Mononuclear cell (primary cell): ENCODE data around the gene DCAF11. TPM values are rescaled to one million over a fixed set of nuclear protein-coding genes. Genes with fewer than 3 reads are reported as not detected.

Source experiments
- H3K27me3 ChIP-seq: 2 replicates; pipeline ENCODE4 v1.6.0; 2011; ENCODE audit warnings: low read length, control low read depth; ENCODE audit not compliant: insufficient read depth
- H3K4me1 ChIP-seq: 2 replicates; pipeline ENCODE4 v1.5.1; 2011; ENCODE audit warnings: mild to moderate bottlenecking, low read length, control low read depth; ENCODE audit not compliant: insufficient read depth
- H3K4me3 ChIP-seq: 2 replicates; pipeline ENCODE4 v1.5.1; 2011; ENCODE audit warnings: mild to moderate bottlenecking, low read length, moderate library complexity
- H3K9me3 ChIP-seq: 2 replicates; pipeline ENCODE4 v1.5.1; 2011; ENCODE audit warnings: low read depth, mild to moderate bottlenecking, control low read depth, low read length
- total RNA-seq: library from RNA; depleted of rRNA; stranded (reverse); fragments of >200 nt; gene quantifications from one replicate; pipeline ENCODE4 v1.2.3, GENCODE V29; 2012

Gene DCAF11
- total RNA-seq, 1 donor, result 59.1 TPM

- H3K4me1 ChIP-seq, result peaks cover 48% of the 10 kb centered on the region
- H3K9me3 ChIP-seq, result no peaks in the 10 kb centered on the region
- no peaks in the 10 kb centered on the region for H3K27me3 ChIP-seq
- peak overlapping the region; percentile 94 for H3K4me3 ChIP-seq
Measured at GRCh38 chr14:24145690-24146452, 31.3 kb downstream of the DCAF11 start.

GRCh38 chr14:24146453-24146977 lies 31.9 kb downstream of the DCAF11 start, which contains the start of gene PSME2:
PSME2 (minus strand) TSS chr14:24146610; CDS start chr14:24146581, 29 bp downstream.
- Histone ChIP-seq H3K4me3 (peak within 1 kb of the TSS; percentile 94), H3K27me3 (no peaks in the 10 kb centered on the region), H3K4me1 (peaks cover 47% of the 10 kb centered on the region), H3K9me3 (no peaks in the 10 kb centered on the region)

DNA sequence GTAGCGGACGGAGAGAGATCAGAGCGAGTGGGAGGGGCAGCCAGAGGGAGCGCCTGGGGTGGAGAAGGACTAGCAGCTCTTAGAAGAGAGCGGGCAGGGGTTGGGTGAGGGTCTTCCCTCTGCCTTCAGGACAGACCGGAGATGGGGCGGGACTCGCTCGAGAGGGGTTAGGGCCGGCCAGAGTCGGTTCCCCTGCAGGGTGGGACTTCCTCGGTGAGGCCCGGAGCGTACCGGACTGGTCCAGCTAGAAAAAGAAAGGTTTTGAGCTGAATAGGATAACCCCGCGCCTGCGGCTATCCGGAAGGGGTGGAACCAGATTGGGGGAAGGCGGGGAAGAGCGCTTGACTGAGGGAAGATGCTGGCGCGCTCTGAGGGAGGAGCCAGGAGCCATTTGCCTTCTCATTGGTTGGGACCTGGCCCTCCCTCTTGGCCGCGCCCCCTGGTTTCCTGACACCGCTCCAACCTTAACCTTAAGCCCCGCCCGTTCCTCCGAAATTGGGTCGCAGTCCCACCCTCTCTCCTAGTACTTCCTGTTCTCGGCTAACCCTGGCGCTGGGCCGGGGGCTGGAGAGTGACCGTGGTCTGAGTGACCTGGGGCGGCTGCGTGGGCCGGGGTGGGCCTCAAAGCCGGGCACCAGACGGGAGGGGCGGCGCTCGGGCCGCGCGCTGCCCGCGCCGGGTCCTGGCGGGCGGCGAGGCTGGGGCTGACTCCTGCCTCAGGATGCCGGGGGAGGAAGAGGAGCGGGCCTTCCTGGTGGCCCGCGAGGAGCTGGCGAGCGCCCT lies 32.6 kb downstream of the DCAF11 start, which contains the start of gene RNF31:
TSS of gene RNF31 (plus strand) at position 521 of the 783 bp plus-strand sequence. CDS start at position 722, 201 bp downstream.
- Histone ChIP-seq H3K4me3 (peak within 1 kb of the TSS; percentile 94), H3K27me3 (no peaks in the 10 kb centered on the region), H3K9me3 (no peaks in the 10 kb centered on the region), H3K4me1 (peaks cover 42% of the 10 kb centered on the region)

GRCh38 chr14:24147761-24148428 lies 33.3 kb downstream of the DCAF11 start:
- peaks cover 40% of the 10 kb centered on the region for H3K4me1 ChIP-seq

GRCh38 chr14:24149302-24149969 lies 34.9 kb downstream of the DCAF11 start:
- no peaks in the 10 kb centered on the region for H3K27me3 ChIP-seq

More at GRCh38 chr14:24147761-24148428, 33.3 kb downstream of the DCAF11 start:
- Histone ChIP-seq H3K27me3 (no peaks in the 10 kb centered on the region), H3K9me3 (no peaks in the 10 kb centered on the region), H3K4me3 (peak overlapping the region; percentile 94)

DNA sequence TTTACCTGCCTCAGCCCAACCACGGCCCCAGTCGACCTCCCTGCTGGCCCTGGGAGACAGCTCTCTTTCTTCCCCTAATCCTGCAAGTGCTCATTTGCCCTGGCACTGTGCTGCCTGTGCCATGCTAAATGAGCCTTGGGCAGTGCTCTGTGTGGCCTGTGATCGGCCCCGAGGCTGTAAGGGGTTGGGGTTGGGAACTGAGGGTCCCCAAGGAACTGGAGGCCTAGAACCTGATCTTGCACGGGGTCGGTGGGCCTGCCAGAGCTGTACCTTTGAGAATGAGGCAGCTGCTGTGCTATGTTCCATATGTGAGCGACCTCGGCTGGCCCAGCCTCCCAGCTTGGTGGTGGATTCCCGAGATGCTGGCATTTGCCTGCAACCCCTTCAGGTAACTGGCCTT lies 35.5 kb downstream of the DCAF11 start:
- H3K4me3 ChIP-seq, result no peak overlapping the region
- H3K4me1 ChIP-seq, result peaks cover 34% of the 10 kb centered on the region
- no peaks in the 10 kb centered on the region for H3K27me3 ChIP-seq
- H3K9me3 ChIP-seq, result no peaks in the 10 kb centered on the region

More at GRCh38 chr14:24149302-24149969, 34.9 kb downstream of the DCAF11 start:
- Histone ChIP-seq H3K4me1 (peaks cover 40% of the 10 kb centered on the region), H3K4me3 (no peak overlapping the region), H3K9me3 (no peaks in the 10 kb centered on the region)

GRCh38 chr14:24150567-24150966 lies 36.0 kb downstream of the DCAF11 start:
- H3K27me3 ChIP-seq, result no peaks in the 10 kb centered on the region
- H3K4me1 ChIP-seq, result peaks cover 29% of the 10 kb centered on the region
- no peaks in the 10 kb centered on the region for H3K9me3 ChIP-seq
- no peak overlapping the region for H3K4me3 ChIP-seq

GRCh38 chr14:24150993-24151392 lies 36.4 kb downstream of the DCAF11 start:
- H3K9me3 ChIP-seq, result no peaks in the 10 kb centered on the region
- H3K4me1 ChIP-seq, result peaks cover 25% of the 10 kb centered on the region
- H3K27me3 ChIP-seq, result no peaks in the 10 kb centered on the region
- H3K4me3 ChIP-seq, result no peak overlapping the region

DNA sequence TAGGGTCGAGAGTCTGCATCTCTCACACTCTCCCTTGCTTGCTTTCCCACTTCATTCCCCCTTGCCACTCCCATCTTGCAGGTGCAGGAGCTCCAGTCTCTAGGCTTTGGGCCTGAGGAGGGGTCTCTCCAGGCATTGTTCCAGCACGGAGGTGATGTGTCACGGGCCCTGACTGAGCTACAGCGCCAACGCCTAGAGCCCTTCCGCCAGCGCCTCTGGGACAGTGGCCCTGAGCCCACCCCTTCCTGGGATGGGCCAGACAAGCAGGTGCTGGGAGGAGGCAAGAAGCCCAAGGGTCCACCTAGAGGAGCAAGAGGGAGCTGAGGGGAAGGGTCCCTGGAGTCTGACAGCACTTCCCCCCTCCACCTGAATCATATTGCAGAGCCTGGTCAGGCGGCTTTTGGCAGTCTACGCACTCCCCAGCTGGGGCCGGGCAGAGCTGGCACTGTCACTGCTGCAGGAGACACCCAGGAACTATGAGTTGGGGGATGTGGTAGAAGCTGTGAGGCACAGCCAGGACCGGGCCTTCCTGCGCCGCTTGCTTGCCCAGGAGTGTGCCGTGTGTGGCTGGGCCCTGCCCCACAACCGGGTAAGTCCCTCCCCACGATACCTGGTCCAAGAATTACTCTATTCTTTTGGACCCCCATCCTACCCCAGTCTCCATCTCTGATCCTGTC lies 37.0 kb downstream of the DCAF11 start:
- Histone ChIP-seq H3K4me1 (peaks cover 23% of the 10 kb centered on the region), H3K9me3 (no peaks in the 10 kb centered on the region), H3K4me3 (no peak overlapping the region), H3K27me3 (no peaks in the 10 kb centered on the region)

DNA sequence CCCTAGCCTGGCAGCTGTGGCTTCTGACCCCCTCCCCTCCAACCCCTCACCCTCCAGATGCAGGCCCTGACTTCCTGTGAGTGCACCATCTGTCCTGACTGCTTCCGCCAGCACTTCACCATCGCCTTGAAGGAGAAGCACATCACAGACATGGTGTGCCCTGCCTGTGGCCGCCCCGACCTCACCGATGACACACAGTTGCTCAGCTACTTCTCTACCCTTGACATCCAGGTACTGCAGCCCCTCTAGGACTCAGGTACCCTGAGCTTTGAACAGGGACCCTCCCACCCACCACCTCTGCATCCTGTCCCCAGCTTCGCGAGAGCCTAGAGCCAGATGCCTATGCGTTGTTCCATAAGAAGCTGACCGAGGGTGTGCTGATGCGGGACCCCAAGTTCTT lies 40.5 kb downstream of the DCAF11 start:
- Histone ChIP-seq H3K9me3 (no peaks in the 10 kb centered on the region), H3K4me3 (no peak overlapping the region), H3K4me1 (peaks cover 4% of the 10 kb centered on the region), H3K27me3 (no peaks in the 10 kb centered on the region)

- H3K4me3 ChIP-seq, result no peak overlapping the region
- no peaks in the 10 kb centered on the region for H3K27me3 ChIP-seq
- H3K9me3 ChIP-seq, result no peaks in the 10 kb centered on the region
- peaks cover 12% of the 10 kb centered on the region for H3K4me1 ChIP-seq
Measured at GRCh38 chr14:24156840-24157239, 42.3 kb downstream of the DCAF11 start.

GRCh38 chr14:24157331-24157730 lies 42.8 kb downstream of the DCAF11 start:
- no peaks in the 10 kb centered on the region for H3K9me3 ChIP-seq

DNA sequence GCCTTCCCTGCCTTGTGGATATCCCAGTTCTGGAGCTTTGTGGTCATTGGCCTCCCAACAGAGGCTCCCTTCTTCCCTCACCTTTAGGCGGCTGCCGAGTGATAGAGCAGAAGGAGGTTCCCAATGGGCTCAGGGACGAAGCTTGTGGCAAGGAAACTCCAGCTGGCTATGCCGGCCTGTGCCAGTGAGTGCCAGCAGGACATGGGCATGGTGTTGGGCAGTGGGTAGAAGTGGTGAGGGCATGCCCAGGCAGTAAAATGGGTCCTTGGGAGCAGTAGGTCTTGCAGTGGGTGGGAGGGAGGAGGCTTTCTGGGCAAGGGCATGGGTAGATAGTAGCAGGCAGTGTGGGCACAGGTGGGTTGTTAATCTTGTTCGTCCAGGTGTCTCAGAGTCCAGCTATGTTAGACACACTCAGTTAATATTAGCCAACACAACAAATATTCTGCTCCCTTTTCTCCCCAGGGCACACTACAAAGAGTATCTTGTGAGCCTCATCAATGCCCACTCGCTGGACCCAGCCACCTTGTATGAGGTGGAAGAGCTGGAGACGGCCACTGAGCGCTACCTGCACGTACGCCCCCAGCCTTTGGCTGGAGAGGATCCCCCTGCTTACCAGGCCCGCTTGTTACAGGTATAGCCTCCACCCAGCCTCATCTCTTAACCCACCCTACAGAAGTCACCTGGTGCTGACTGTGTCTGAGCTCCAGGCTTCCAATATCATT lies 45.4 kb downstream of the DCAF11 start:
- Histone ChIP-seq H3K4me1 (peaks cover 43% of the 10 kb centered on the region), H3K4me3 (no peak overlapping the region), H3K27me3 (no peaks in the 10 kb centered on the region), H3K9me3 (no peaks in the 10 kb centered on the region)

More at GRCh38 chr14:24157331-24157730, 42.8 kb downstream of the DCAF11 start:
- Histone ChIP-seq H3K27me3 (no peaks in the 10 kb centered on the region), H3K4me1 (peaks cover 17% of the 10 kb centered on the region), H3K4me3 (no peak overlapping the region)
